OCI-LY7 (cell line): ENCODE measurements around the gene ERC1. TPM values are rescaled to one million over a fixed set of nuclear protein-coding genes. Genes with fewer than 3 reads are reported as not detected.

ENCODE experiments used
- BruUV-seq: library from RNA; stranded (reverse); fragments of 400-500 nt; replicated peaks from 2 replicates; lab custom pipeline; 2021; lab: Mats Ljungman, UMichigan
- CTCF ChIA-PET: fragments of 300-600 bp; sonication (Branson Sonifier 250); formaldehyde crosslinking; loops from one replicate; lab custom pipeline; 2022; ENCODE audit warnings: antibody characterized with exemption; ENCODE audit not compliant: unreplicated experiment; lab: Charles Lee
- POLR2A ChIA-PET: fragments of 300-600 bp; sonication (Branson Sonifier 250); formaldehyde crosslinking; loops from one replicate; lab custom pipeline; 2022; ENCODE audit warnings: antibody characterized with exemption; lab: Charles Lee
- DNase-seq: peaks from one replicate; pipeline ENCODE4 v3.0.0-alpha.2; 2015; ENCODE audit warnings: low spot score
- H2AFZ ChIP-seq: fragments of 200-600 bp; sonication (generic), shearing (Covaris generic); 2 replicates; pipeline ENCODE4 v1.6.1; 2014; ENCODE audit warnings: mild to moderate bottlenecking, antibody characterized with exemption, low read length, moderate library complexity
- H3K27ac ChIP-seq: fragments of 200-600 bp; sonication (generic); 2 replicates; pipeline ENCODE4 v1.5.1; 2014; ENCODE audit warnings: mixed run types, low read depth, mild to moderate bottlenecking, moderate library complexity, low read length, inconsistent platforms; ENCODE audit not compliant: poor library complexity, severe bottlenecking
- H3K36me3 ChIP-seq: fragments of 200-600 bp; sonication (generic); 2 replicates; pipeline ENCODE4 v1.6.1; 2014; ENCODE audit warnings: mild to moderate bottlenecking, antibody characterized with exemption, low read length, moderate library complexity, mixed read lengths; ENCODE audit not compliant: insufficient read depth
- H3K4me1 ChIP-seq: fragments of 200-600 bp; sonication (generic); 2 replicates; pipeline ENCODE4 v1.5.1; 2014; ENCODE audit warnings: mild to moderate bottlenecking, low read length; ENCODE audit not compliant: insufficient read depth, poor library complexity, severe bottlenecking
- H3K4me2 ChIP-seq: fragments of 200-600 bp; sonication (generic); 2 replicates; pipeline ENCODE4 v1.6.1; 2014; ENCODE audit warnings: mild to moderate bottlenecking, low read length
- H3K4me3 ChIP-seq: fragments of 200-600 bp; sonication (generic); 2 replicates; pipeline ENCODE4 v1.5.1; 2014; ENCODE audit warnings: mild to moderate bottlenecking, low read depth, low read length; ENCODE audit not compliant: poor library complexity, severe bottlenecking
- H3K79me2 ChIP-seq: fragments of 200-600 bp; sonication (generic); 2 replicates; pipeline ENCODE4 v1.6.1; 2016; ENCODE audit warnings: low read depth, mild to moderate bottlenecking, low read length, moderate library complexity, mixed read lengths; ENCODE audit not compliant: insufficient read depth
- H3K9me2 ChIP-seq: fragments of 200-600 bp; sonication (generic); 2 replicates; pipeline ENCODE4 v1.6.1; 2016; ENCODE audit warnings: mild to moderate bottlenecking, low read length, mixed read lengths; ENCODE audit not compliant: insufficient read depth
- H3K9me3 ChIP-seq: fragments of 200-600 bp; sonication (generic); 2 replicates; pipeline ENCODE4 v1.6.1; 2014; ENCODE audit warnings: mild to moderate bottlenecking, mixed run types, low read length, mixed read lengths
- H4K20me1 ChIP-seq: fragments of 200-600 bp; sonication (generic); 2 replicates; pipeline ENCODE4 v1.6.1; 2014; ENCODE audit warnings: mild to moderate bottlenecking, antibody characterized with exemption, low read length, moderate library complexity, mixed read lengths; ENCODE audit not compliant: insufficient read depth
- CTCF ChIP-seq: fragments of 200-600 bp; sonication (generic); conservative IDR thresholded peaks from 2 replicates; pipeline ENCODE4 v1.5.1; 2014; ENCODE audit warnings: mild to moderate bottlenecking, antibody characterized with exemption, low read length, moderate library complexity, mixed read lengths
- EZH2phosphoT487 ChIP-seq: fragments of 200-600 bp; sonication (generic); IDR thresholded peaks from 2 replicates; pipeline ENCODE4 v1.6.1; 2018; ENCODE audit warnings: low read depth, borderline replicate concordance, mild to moderate bottlenecking, mixed run types, antibody characterized with exemption, low read length, moderate library complexity, mixed read lengths
- intact Hi-C: fragments of 100-400 bp; cut with micrococcal nuclease; formaldehyde crosslinking; loops from one replicate; pipeline ENCODE4 v1.10.0; 2022; ENCODE audit not compliant: unreplicated experiment
- total RNA-seq, 2 experiments: library from RNA; depleted of rRNA in 1 of 2; stranded (reverse); fragments of >200 nt in 1 of 2; shearing (Covaris generic) in 1 of 2; gene quantifications; 2 replicates each; pipeline ENCODE4 v1.2.3, GENCODE V29; 2014 to 2022

The ERC1 gene
- total RNA-seq, 2 experiments from 2014 or later = 26.9 to 86.9 TPM

GRCh38 chr12:1220127-1221092 is 229.4 kb downstream of the ERC1 start:
- ChIA-PET CTCF (no interaction called here), POLR2A (interaction anchor here (1.1 to 1.8 kb wide), 3 partner anchors 11 to 14 kb away, joined by 3 to 14 read pairs (median 5); no protein-coding TSS in a partner anchor)
- BruUV-seq = no TSS peak
- TF ChIP-seq CTCF (no peak), EZH2phosphoT487 (no peak)
- Histone ChIP-seq H3K36me3 (peaks cover 5% of the 10 kb centered on the region; the same call in 1 of the 2 replicates), H3K9me3 (no peaks in the 10 kb centered on the region), H4K20me1 (0 out of 2 replicates have a peak, but pooled peaks cover 4% of the 10 kb centered on the region), H3K4me3 (no peak overlapping the region), H3K27ac (no peak overlapping the region), H2AFZ (no peak overlapping the region), H3K9me2 (no peaks in the 10 kb centered on the region), H3K4me1 (peaks cover 20% of the 10 kb centered on the region), H3K79me2 (no peaks in the 10 kb centered on the region), H3K4me2 (no peak overlapping the region)
- intact Hi-C loops = no loop called here
- no peak for DNase-seq

- Histone ChIP-seq H3K4me2 (no peak overlapping the region), H3K4me3 (no peak overlapping the region), H2AFZ (no peak overlapping the region), H3K36me3 (peaks cover 10% of the 10 kb centered on the region; the same call in 1 of the 2 replicates), H3K9me2 (no peaks in the 10 kb centered on the region), H3K79me2 (no peaks in the 10 kb centered on the region), H3K27ac (no peak overlapping the region), H3K4me1 (peaks cover 5% of the 10 kb centered on the region), H3K9me3 (no peaks in the 10 kb centered on the region), H4K20me1 (no peaks in the 10 kb centered on the region)
- intact Hi-C loops = no loop called here
- no peak for DNase-seq
- BruUV-seq = no TSS peak
- ChIA-PET CTCF (no interaction called here), POLR2A (no interaction called here)
- TF ChIP-seq CTCF = no peak
- TF ChIP-seq EZH2phosphoT487 = no peak
Observed at GRCh38 chr12:1222858-1223639, 232.0 kb downstream of the ERC1 start.
